Breast epithelium (tissue), 3 donors: Measurements from ENCODE around the gene C11orf65.

Experiments used
- POLR2A ChIP-seq: fragments of 450-650 bp; IDR thresholded peaks from one replicate; pipeline ENCODE4 v1.6.1; 2016; ENCODE audit warnings: antibody characterized with exemption, mild to moderate bottlenecking, moderate library complexity
- POLR2AphosphoS5 ChIP-seq, 3 donors: sonication (generic); formaldehyde crosslinking; IDR thresholded peaks; one replicate each; pipeline ENCODE4 v1.6.1; 2017; ENCODE audit warnings: antibody characterized with exemption in 3 of 3
- TF ChIP-seq, protein P1 (sequence below), 3 donors: fragments of 450-650 bp; IDR thresholded peaks; one replicate each; pipeline ENCODE4 v1.5.1; 2016 to 2017; ENCODE audit warnings: antibody characterized with exemption in 3 of 3, mild to moderate bottlenecking in 3 of 3, moderate library complexity in 3 of 3

DNA sequence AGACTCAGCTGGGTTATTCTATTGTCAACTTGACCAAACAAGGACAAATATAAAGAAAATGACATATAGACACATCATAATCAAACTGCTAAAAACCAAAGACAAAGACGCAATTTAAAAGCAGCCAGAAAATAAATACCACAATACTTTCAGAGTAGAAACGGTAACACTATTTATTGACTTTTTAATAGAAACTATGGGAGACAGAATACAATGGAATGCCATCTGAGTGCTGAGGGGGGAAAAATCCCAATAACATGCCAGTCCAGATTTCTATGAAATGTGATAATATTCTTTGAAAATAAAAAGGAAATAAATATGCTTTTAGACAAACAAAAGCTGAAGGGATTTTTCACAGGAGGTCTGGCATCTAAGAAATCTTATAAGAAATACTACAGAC, 30.7 kb downstream of the C11orf65 start:
- TF ChIP-seq, protein P1, sequence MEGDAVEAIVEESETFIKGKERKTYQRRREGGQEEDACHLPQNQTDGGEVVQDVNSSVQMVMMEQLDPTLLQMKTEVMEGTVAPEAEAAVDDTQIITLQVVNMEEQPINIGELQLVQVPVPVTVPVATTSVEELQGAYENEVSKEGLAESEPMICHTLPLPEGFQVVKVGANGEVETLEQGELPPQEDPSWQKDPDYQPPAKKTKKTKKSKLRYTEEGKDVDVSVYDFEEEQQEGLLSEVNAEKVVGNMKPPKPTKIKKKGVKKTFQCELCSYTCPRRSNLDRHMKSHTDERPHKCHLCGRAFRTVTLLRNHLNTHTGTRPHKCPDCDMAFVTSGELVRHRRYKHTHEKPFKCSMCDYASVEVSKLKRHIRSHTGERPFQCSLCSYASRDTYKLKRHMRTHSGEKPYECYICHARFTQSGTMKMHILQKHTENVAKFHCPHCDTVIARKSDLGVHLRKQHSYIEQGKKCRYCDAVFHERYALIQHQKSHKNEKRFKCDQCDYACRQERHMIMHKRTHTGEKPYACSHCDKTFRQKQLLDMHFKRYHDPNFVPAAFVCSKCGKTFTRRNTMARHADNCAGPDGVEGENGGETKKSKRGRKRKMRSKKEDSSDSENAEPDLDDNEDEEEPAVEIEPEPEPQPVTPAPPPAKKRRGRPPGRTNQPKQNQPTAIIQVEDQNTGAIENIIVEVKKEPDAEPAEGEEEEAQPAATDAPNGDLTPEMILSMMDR (IDR thresholded peaks at IDR 0.05), result no peak
- TF ChIP-seq POLR2AphosphoS5 (IDR thresholded peaks at IDR 0.05) (no peak), POLR2A (no peak)
